Stimulated activated naive CD8-positive, alpha-beta T cell treated with anti-CD3 and anti-CD28 coated beads, Interleukin-15, Interleukin-2, amounts not matched to agents 100 ng/mL and 50 ng/mL, for 24 hours (primary cell): ENCODE measurements around the gene ASCL4.

Source experiments
- H3K27ac Mint-ChIP-seq: one replicate; pipeline ENCODE4 v1.8.0; 2021; ENCODE audit warnings: mild to moderate bottlenecking, mixed read lengths
- H3K27me3 Mint-ChIP-seq: one replicate; pipeline ENCODE4 v1.8.0; 2021; ENCODE audit warnings: mixed read lengths
- H3K36me3 Mint-ChIP-seq: one replicate; pipeline ENCODE4 v1.8.0; 2021; ENCODE audit warnings: low read depth, mixed read lengths
- H3K4me1 Mint-ChIP-seq: one replicate; pipeline ENCODE4 v1.8.0; 2021; ENCODE audit warnings: low read depth, mixed read lengths
- H3K4me3 Mint-ChIP-seq: one replicate; pipeline ENCODE4 v1.8.0; 2021; ENCODE audit warnings: mild to moderate bottlenecking, mixed read lengths
- H3K9me3 Mint-ChIP-seq: one replicate; pipeline ENCODE4 v1.8.0; 2021; ENCODE audit warnings: mixed read lengths

Gene ASCL4

DNA sequence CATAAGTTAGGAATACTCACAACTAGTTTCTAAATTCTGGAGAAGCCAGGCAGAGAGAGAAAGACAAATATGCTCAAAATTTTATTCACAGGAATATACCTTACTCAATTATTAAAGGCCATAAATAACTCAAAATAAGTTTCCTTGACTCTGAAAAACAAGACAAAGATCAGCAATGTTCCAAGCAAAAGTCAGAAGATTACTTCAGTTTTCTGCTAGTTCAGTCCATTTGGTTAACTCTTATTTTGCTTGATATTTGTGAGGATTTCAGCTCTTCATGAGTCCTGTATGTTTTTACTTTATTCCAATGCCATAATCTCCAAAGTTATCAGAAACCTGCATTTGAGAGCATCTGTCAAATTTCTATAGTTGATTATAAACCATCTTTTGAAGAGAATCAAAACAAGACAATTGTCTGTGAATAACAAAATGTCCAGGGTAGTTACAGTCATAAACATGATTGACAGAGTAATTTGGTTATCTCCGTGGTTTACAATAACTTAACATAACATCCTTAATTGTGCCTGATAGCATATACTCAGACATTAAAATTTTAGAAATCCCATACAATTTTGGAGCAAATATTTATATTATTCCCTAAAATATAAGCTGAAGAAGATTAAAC, 17.1 kb downstream of the ASCL4 start:
- Mint-ChIP-seq H3K4me1 (no peaks in the 10 kb centered on the region), H3K36me3 (no peaks in the 10 kb centered on the region), H3K9me3 (no peaks in the 10 kb centered on the region), H3K27ac (no peak overlapping the region), H3K4me3 (no peak overlapping the region), H3K27me3 (peaks cover 32% of the 10 kb centered on the region)

DNA sequence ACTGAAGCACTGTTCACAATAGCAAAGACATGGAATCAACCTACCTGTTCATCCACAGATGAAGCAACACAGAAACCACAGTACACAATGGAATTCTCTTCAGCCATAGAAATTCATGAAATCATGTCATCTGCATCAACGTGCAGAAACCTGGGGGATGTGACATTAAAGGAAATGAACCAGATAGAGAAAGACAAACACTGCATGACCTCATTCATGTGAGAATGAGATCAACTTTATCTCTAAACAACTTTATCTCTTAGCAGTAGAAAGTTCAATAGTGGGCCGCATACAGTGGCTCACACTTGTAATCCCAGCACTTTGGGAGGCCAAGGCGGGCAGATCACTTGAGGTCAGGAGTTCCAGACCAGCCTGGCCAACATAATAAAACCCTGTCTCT, 19.9 kb downstream of the ASCL4 start:
- Mint-ChIP-seq H3K9me3 (no peaks in the 10 kb centered on the region), H3K36me3 (no peaks in the 10 kb centered on the region), H3K27me3 (peaks cover 26% of the 10 kb centered on the region), H3K27ac (no peak overlapping the region), H3K4me3 (no peak overlapping the region), H3K4me1 (no peaks in the 10 kb centered on the region)

DNA sequence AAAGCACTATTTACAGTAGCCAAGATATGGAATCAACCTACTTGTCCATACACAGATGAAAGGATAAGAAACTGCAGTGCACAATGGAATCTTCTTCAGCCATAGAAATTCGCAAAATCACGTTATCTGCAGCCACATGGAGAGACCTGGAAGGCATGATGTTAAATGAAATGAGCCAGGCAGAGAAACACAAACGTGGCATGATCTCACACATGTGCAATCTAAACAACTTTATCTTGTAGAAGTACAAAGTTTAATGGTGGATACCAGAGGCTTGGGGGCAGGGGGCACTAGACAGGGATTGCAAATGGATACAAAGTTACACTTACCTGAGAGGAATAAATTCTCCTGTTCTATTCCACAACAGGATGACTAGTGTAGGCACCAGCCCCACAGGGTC, 24.1 kb downstream of the ASCL4 start:
- no peak overlapping the region for H3K4me3 Mint-ChIP-seq
- H3K9me3 Mint-ChIP-seq: no peaks in the 10 kb centered on the region
- peaks cover 24% of the 10 kb centered on the region for H3K27me3 Mint-ChIP-seq
- H3K4me1 Mint-ChIP-seq: no peaks in the 10 kb centered on the region
- H3K27ac Mint-ChIP-seq: no peak overlapping the region
- H3K36me3 Mint-ChIP-seq: no peaks in the 10 kb centered on the region

DNA sequence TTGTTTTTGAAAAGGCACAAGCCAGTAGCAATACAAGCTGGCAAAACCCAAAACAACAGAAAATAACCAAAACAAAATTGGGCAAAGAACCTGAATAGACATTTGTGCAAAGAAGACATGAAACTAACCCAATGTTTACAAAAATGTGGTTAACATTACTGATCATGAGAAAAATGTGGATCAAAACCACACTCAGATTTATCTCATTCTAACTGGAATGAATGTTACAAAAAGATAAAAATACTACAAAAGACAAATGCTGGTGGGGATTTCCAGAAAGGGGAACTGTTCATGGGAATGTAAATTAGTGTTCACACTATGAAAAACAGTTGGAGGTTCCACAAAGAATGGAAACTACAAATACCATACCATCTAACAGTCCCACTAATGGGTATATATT, 26.6 kb downstream of the ASCL4 start:
- Mint-ChIP-seq H3K27ac (no peak overlapping the region), H3K4me1 (no peaks in the 10 kb centered on the region), H3K27me3 (peaks cover 8% of the 10 kb centered on the region), H3K36me3 (no peaks in the 10 kb centered on the region), H3K9me3 (no peaks in the 10 kb centered on the region), H3K4me3 (no peak overlapping the region)

DNA sequence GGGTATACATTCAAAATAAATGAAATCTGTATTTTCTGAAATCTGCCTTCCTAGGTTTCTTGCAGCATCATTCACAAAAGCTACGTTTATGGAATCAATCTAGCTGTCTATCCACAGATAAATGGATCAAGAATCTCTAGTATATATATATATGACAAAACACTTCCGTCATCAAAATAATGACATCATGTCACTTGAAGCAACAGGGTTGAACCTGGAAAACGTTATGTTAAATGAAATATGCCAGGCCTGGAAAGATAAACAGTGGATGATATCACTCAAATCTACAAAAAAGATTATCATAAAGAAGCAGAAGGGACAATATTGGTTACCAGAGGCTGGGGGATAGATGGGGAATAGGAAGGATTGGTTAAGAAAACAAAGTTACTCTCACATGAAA, 28.6 kb downstream of the ASCL4 start:
- H3K4me1 Mint-ChIP-seq: no peaks in the 10 kb centered on the region
- no peaks in the 10 kb centered on the region for H3K36me3 Mint-ChIP-seq
- H3K27ac Mint-ChIP-seq: no peak overlapping the region
- H3K27me3 Mint-ChIP-seq: peaks cover 4% of the 10 kb centered on the region
- H3K9me3 Mint-ChIP-seq: no peaks in the 10 kb centered on the region
- H3K4me3 Mint-ChIP-seq: no peak overlapping the region

DNA sequence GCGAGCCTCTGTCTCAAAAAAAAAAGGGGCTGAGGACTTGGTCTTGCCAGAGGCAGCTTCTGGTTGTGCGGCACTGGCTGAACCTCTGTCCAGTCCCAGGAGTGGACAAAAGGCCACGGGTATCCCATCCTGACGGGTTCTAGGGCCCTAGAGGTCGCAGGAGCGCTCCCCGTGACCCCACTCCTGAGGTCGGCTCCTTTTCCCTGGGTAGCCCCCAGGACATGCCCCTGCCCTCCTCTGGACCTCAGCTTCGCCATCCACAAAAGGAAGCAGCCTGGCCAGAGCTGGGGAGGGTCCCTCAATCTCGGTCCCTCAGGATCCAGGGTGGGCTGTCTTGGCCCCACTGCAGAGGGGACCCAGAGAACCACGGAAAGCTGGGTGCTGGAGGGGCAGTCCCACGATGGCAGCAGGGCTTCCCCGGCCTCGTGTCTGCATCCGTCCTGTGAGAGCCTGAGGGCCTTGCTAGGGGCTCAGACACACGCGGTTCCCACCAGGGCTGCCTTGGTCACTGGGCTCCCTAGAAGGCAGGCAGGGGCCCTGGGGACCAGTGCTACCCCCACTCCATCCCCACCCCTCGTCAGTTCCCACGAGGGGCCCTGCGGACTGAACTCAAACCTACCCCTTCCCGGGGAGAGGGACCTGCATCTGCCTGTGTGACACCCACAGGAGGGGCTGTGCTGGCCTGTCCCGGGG, 31.1 kb downstream of the ASCL4 start:
- no peak overlapping the region for H3K27ac Mint-ChIP-seq
- no peaks in the 10 kb centered on the region for H3K4me1 Mint-ChIP-seq
- no peak overlapping the region for H3K4me3 Mint-ChIP-seq
- H3K9me3 Mint-ChIP-seq: no peaks in the 10 kb centered on the region
- no peaks in the 10 kb centered on the region for H3K36me3 Mint-ChIP-seq
- peaks cover 8% of the 10 kb centered on the region for H3K27me3 Mint-ChIP-seq

DNA sequence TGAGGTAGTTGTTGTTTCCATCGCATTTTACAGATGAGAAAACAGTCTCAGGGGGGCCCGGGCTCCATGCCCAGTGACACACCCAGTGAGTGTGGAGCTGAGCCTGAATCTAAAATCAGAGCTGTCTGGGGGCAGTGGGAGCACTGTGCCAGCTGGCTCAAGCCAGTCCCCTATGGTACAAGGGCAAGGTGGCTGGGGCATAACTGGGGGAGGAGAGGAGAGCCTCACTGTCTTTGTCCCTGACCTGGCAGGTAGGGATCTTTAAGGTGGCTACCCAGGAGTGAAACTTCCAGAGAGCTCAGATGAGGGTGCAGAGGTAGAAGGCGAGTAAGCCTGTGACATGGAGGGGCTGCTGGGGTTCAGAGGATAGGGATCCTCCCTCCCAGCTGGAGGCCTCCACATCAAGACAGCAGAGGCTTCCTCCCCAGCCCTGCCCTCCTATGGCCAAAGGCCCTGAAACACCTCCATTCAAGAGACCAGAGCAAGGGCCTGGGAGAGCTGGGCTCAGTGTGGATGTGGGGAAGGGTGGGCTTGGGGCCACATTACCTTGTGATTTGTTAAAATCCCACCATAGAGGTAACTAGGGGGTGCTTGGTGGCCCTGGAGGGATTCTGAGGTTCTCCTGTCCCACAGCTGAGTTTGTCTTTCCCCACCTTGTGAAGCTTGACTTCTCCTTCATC, 33.1 kb downstream of the ASCL4 start:
- H3K27ac Mint-ChIP-seq: no peak overlapping the region
- H3K27me3 Mint-ChIP-seq: peaks cover 6% of the 10 kb centered on the region
- no peak overlapping the region for H3K4me3 Mint-ChIP-seq
- no peaks in the 10 kb centered on the region for H3K9me3 Mint-ChIP-seq
- no peaks in the 10 kb centered on the region for H3K4me1 Mint-ChIP-seq
- no peaks in the 10 kb centered on the region for H3K36me3 Mint-ChIP-seq

DNA sequence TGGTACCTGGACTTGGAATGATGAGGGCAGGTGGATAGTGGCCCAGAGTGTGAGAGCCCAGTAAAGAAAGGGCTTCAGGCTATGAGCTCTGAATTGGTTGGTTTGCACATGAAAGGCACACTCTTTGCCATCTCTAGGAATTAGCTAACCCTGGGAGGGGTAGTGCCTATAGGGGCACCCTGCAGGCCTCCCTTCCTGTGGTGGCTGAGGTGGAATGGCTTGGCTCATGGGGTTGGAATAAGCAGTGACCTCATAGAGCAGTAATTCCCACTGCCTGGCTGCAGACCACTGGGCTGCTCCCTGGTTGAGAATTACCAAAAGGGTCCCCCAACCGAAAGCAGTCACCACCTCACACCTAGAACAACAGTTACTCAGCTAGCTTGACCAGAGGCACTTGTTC, 42.7 kb downstream of the ASCL4 start:
- Mint-ChIP-seq H3K27ac (no peak overlapping the region), H3K36me3 (no peaks in the 10 kb centered on the region), H3K9me3 (peaks cover 15% of the 10 kb centered on the region), H3K27me3 (peaks cover 4% of the 10 kb centered on the region), H3K4me3 (no peak overlapping the region), H3K4me1 (no peaks in the 10 kb centered on the region)

DNA sequence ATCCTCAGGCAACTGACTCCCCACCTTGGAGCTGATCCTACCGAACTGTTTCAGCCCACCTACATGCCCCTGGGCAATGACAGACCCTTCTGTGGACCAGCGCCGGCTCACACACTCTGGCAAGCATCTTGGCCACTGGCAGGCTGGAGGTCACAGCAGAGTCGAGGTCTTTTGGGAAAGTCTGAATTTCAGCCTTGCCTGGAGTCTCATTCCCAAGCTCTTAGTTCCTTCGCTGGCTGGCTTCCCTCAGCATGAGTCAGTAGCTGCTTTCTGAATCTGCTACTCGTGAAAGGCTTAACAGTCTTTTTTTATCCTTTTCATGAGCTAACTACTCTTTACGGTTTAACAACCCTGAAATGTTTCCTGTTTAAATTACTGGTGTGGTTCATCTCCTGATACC, 44.5 kb downstream of the ASCL4 start:
- H3K4me1 Mint-ChIP-seq: no peaks in the 10 kb centered on the region
- H3K27ac Mint-ChIP-seq: no peak overlapping the region
- no peak overlapping the region for H3K4me3 Mint-ChIP-seq

DNA sequence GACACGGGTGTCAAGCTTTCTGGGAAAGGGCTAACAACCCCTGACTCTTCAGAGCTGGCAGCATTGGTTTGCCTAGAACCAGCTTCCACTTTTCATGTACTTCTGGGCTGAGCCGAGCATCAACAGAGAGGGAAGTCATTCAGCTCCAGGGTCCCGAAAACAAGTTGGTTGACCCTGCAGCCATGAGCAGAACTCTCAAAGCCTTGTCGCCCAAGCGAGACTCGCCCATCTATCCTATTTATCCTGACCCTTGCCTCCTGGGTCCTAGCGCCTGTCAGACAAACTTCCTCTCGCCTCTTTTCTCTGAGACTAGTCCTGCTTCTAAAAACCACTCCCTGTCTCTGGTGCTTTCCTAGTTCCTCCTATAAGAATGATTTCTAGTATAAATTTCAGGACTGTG, 47.9 kb downstream of the ASCL4 start:
- Mint-ChIP-seq H3K4me3 (no peak overlapping the region), H3K9me3 (peaks cover 30% of the 10 kb centered on the region), H3K36me3 (no peaks in the 10 kb centered on the region), H3K27me3 (peaks cover 21% of the 10 kb centered on the region), H3K27ac (no peak overlapping the region), H3K4me1 (no peaks in the 10 kb centered on the region)

More for the DNA sequence above, 44.5 kb downstream of the ASCL4 start:
- H3K27me3 Mint-ChIP-seq: peaks cover 19% of the 10 kb centered on the region
- no peaks in the 10 kb centered on the region for H3K36me3 Mint-ChIP-seq
- peaks cover 15% of the 10 kb centered on the region for H3K9me3 Mint-ChIP-seq
